H1 (cell line): ENCODE data around the gene ARHGAP15.

ENCODE experiments used
- ATF3 ChIP-seq: IDR thresholded peaks from 2 replicates; pipeline ENCODE4 v1.6.1; 2011; ENCODE audit warnings: low read depth, mild to moderate bottlenecking, low read length; ENCODE audit not compliant: insufficient read depth
- CEBPB ChIP-seq: IDR thresholded peaks from 2 replicates; pipeline ENCODE4 v1.6.1; 2012; ENCODE audit warnings: low read depth, low read length
- EP300 ChIP-seq, 2 experiments: IDR thresholded peaks; 1 replicate in 1 of 2; 2 replicates in 1 of 2; pipeline ENCODE4 v1.6.1; 2011 to 2012; ENCODE audit warnings: low read depth in 2 of 2, low read length in 2 of 2, mild to moderate bottlenecking in 2 of 2, borderline replicate concordance in 1 of 2, inconsistent platforms in 1 of 2, moderate library complexity in 1 of 2
- EZH2 ChIP-seq: fragments of 200-600 bp; sonication (generic); IDR thresholded peaks from 2 replicates; pipeline ENCODE4 v1.7.1; 2012; ENCODE audit warnings: low read depth, mild to moderate bottlenecking, moderate library complexity, low read length, inconsistent platforms; ENCODE audit not compliant: severe bottlenecking
- GTF2F1 ChIP-seq: IDR thresholded peaks from 2 replicates; pipeline ENCODE4 v1.6.1; 2012; ENCODE audit warnings: low read depth, low read length, improper control_type of control experiment, borderline replicate concordance
- SAP30 ChIP-seq: fragments of 300-600 bp; sonication (generic); IDR thresholded peaks from 2 replicates; pipeline ENCODE4 v1.7.1; 2012; ENCODE audit warnings: low read length, moderate library complexity, mild to moderate bottlenecking, inconsistent platforms; ENCODE audit not compliant: insufficient read depth, insufficient replicate concordance
- SP1 ChIP-seq: IDR thresholded peaks from 2 replicates; pipeline ENCODE4 v1.6.1; 2011; ENCODE audit warnings: low read depth, low read length
- SP2 ChIP-seq: IDR thresholded peaks from 2 replicates; pipeline ENCODE4 v1.6.1; 2012; ENCODE audit warnings: mild to moderate bottlenecking, low read length, inconsistent platforms
- YY1 ChIP-seq: IDR thresholded peaks from 2 replicates; pipeline ENCODE4 v1.6.1; 2011; ENCODE audit warnings: low read depth, mild to moderate bottlenecking, low read length

GRCh38 chr2:143674051-143674450 lies 544.8 kb downstream of the ARHGAP15 start:
- TF ChIP-seq CEBPB (no peak), YY1 (no peak), SAP30 (no peak), EZH2 (no peak), EP300 (IDR thresholded peaks at IDR 0.05; ENCODE audit: borderline replicate concordance in 1 of 2, low read depth in 2 of 2, low read length in 2 of 2) (no peak), ATF3 (no peak), GTF2F1 (no peak), SP2 (no peak), SP1 (no peak)
